GM12878 (cell line): Measurements from ENCODE around the gene ELL2. TPM values are rescaled to one million over a fixed set of nuclear protein-coding genes. Genes with fewer than 3 reads are reported as not detected.

Source experiments
- ATAC-seq: fragments of 200-7000 bp; cut with Tn5 transposase; 3 replicates; pipeline ENCODE4 v1.9.1; 2020; ENCODE audit warnings: mild to moderate bottlenecking, moderate library complexity
- BruUV-seq: library from RNA; stranded (reverse); fragments of 400-500 nt; replicated peaks from 2 replicates; lab custom pipeline; 2021; lab: Mats Ljungman, UMichigan
- CTCF ChIA-PET: fragments of 300-600 bp; sonication (Branson Sonifier 250); formaldehyde crosslinking; extraction: SDS; loops from one replicate; lab custom pipeline; 2021; ENCODE audit warnings: inconsistent platforms; lab: Yijun Ruan, JAX
- POLR2A ChIA-PET: fragments of 350-600 bp; formaldehyde crosslinking; extraction: SDS; loops from one replicate; lab custom pipeline; 2021; ENCODE audit warnings: inconsistent platforms; lab: Charles Lee
- RAD21 ChIA-PET: fragments of 300-600 bp; sonication (Branson Sonifier 250); formaldehyde crosslinking; loops from one replicate; lab custom pipeline; 2023; ENCODE audit warnings: antibody characterized with exemption; ENCODE audit not compliant: unreplicated experiment; lab: Charles Lee
- SMC1A ChIA-PET: fragments of 300-600 bp; sonication (Branson Sonifier 250); formaldehyde crosslinking; loops from one replicate; lab custom pipeline; 2023; ENCODE audit not compliant: unreplicated experiment, uncharacterized antibody; lab: Charles Lee
- DNase-seq: peaks from one replicate; pipeline ENCODE4 v3.0.0-alpha.2; 2011; ENCODE audit warnings: low read depth, low spot score
- FAIRE-seq: peaks from 3 replicates; lab custom pipeline; 2011; peaks lifted over from hg19 to GRCh38; lab: Jason Lieb, UNC
- H2AFZ ChIP-seq: 2 replicates; pipeline ENCODE4 v1.6.0; 2011; ENCODE audit warnings: low read depth, low read length, control low read depth; ENCODE audit not compliant: control insufficient read depth
- H3K27ac ChIP-seq: 2 replicates; pipeline ENCODE4 v1.5.1; 2011; ENCODE audit warnings: control low read depth; ENCODE audit not compliant: control insufficient read depth, insufficient read depth
- H3K27me3 ChIP-seq, 2 experiments: replicated peaks in 1 of 2; 2 replicates each; pipeline versions ENCODE4 v1.6.0 to v1.6.1; 2011; ENCODE audit warnings: low read length in 1 of 2; ENCODE audit not compliant: control insufficient read depth in 2 of 2, insufficient read depth in 2 of 2
- H3K36me3 ChIP-seq, 2 experiments: 2 replicates each; pipeline ENCODE4 v1.5.1; 2011; ENCODE audit warnings: low read length in 1 of 2; ENCODE audit not compliant: control insufficient read depth in 2 of 2, insufficient read depth in 2 of 2
- H3K4me1 ChIP-seq: 2 replicates; pipeline ENCODE4 v1.6.1; 2011; ENCODE audit warnings: mild to moderate bottlenecking, low read length, moderate library complexity, mixed read lengths; ENCODE audit not compliant: control insufficient read depth, insufficient read depth
- H3K4me2 ChIP-seq: 2 replicates; pipeline ENCODE4 v1.6.0; 2011; ENCODE audit warnings: control low read depth; ENCODE audit not compliant: control insufficient read depth, insufficient read depth
- H3K4me3 ChIP-seq: fragments of 200-600 bp; sonication (generic); 2 replicates; pipeline ENCODE4 v1.5.1; 2016
- H3K79me2 ChIP-seq: 2 replicates; pipeline ENCODE4 v1.6.0; 2011; ENCODE audit warnings: low read length; ENCODE audit not compliant: control insufficient read depth, insufficient read depth
- H3K9ac ChIP-seq: 2 replicates; pipeline ENCODE4 v1.8.0; 2011; ENCODE audit warnings: low read length, control low read depth, mixed read lengths; ENCODE audit not compliant: control insufficient read depth, insufficient read depth
- H3K9me3 ChIP-seq: replicated peaks from 3 replicates; pipeline ENCODE4 v1.5.1; 2011; ENCODE audit warnings: mild to moderate bottlenecking, low read length; ENCODE audit not compliant: control insufficient read depth, insufficient read depth
- H4K20me1 ChIP-seq: 2 replicates; pipeline ENCODE4 v1.6.0; 2011; ENCODE audit not compliant: control insufficient read depth, insufficient read depth
- RAD21 ChIP-seq: IDR thresholded peaks from 2 replicates; pipeline ENCODE4 v1.6.1; 2011; ENCODE audit warnings: mild to moderate bottlenecking, low read depth, low read length, moderate library complexity; ENCODE audit not compliant: insufficient read depth
- SUPT20H ChIP-seq: IDR thresholded peaks from 2 replicates; pipeline ENCODE4 v1.6.1; 2011; ENCODE audit warnings: low read depth, mild to moderate bottlenecking, low read length, moderate library complexity, borderline replicate concordance; ENCODE audit not compliant: control insufficient read depth
- TCF12 ChIP-seq: IDR thresholded peaks from 2 replicates; pipeline ENCODE4 v1.6.1; 2011; ENCODE audit warnings: low read depth, mild to moderate bottlenecking, low read length
- WGBS: methylation state at CpG from one replicate; pipeline ENCODE4 v1.1.6; 2016; ENCODE audit warnings: low lambda C conversion rate; ENCODE audit not compliant: insufficient replicate concordance, insufficient coverage; ENCODE audit errors: missing lambda C conversion rate; 5-methylcytosine and 5-hydroxymethylcytosine counted together
- in situ Hi-C: fragments of 300-500 bp; cut with MboI; formaldehyde crosslinking; loops from 9 replicates; pipeline ENCODE4 v1.14.3; 2018; ENCODE audit warnings: mixed read lengths
- intact Hi-C: fragments of 100-400 bp; cut with micrococcal nuclease; formaldehyde crosslinking; loops from one replicate; pipeline ENCODE4 v1.14.2; 2022; ENCODE audit not compliant: unreplicated experiment
- polyA plus RNA-seq, 11 experiments: library from polyadenylated mRNA; depleted of rRNA in 4 of 11; unstranded in 6 of 11; stranded (reverse) in 5 of 11; fragments of >200 nt; fragmentation: Nextera tagmentation in 4 of 11; fragmentation: Illumina TruSeq in 1 of 11; extraction: Ambion mirVana in 4 of 11; extraction: Trizol in 1 of 11; gene quantifications; 1 replicate in 1 of 11; 2 replicates in 10 of 11; pipeline versions ENCODE4 v1.2.1 to v1.2.3, GENCODE V29; 2011 to 2016; ENCODE audit warnings: inconsistent platforms in 2 of 11, missing spikeins in 2 of 11, low read depth in 1 of 11
- total RNA-seq, 4 experiments: library from RNA; depleted of rRNA in 3 of 4; stranded (reverse); fragments of >200 nt in 3 of 4; fragmentation: Illumina TruSeq in 1 of 4; extraction: Trizol in 1 of 4; gene quantifications; 2 replicates each; pipeline versions ENCODE4 v1.2.1 to v1.2.3, GENCODE V29; 2013 to 2021
- TF ChIP-seq, protein P1 (sequence below): IDR thresholded peaks from 2 replicates; pipeline ENCODE4 v1.6.1; 2011; ENCODE audit warnings: low read depth, low read length, improper control_type of control experiment, borderline replicate concordance
- TF ChIP-seq, protein P2 (sequence below): IDR thresholded peaks from 2 replicates; pipeline ENCODE4 v1.6.1; 2012; ENCODE audit warnings: low read depth, low read length, improper control_type of control experiment

The ELL2 gene
- total and polyA plus RNA-seq, 10 of the 15 experiments (the other 5 are each of a cell fraction or from before 2014, with no cell fraction given), result 24.2 to 91.4 (median 57.4) TPM

DNA sequence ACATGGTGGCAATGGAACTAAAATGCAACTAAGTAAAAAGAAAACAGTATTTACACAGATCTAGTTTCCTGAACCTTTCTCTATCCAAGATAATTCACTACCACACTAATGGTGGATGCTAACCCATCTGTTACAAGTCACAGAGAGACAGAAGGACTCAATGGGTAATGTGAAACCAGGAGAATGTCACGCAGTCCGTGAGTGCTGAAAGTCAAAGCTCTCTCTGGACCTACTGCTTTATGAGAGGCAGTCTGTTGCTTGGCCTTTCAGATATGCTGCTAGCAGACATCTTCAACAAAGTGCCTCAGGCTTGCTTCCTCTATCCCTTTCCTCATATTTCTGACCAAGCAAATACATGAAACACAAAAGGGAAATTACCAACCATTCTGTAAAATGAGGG is 70.2 kb downstream of the ELL2 start:
- no peak for DNase-seq
- 100% methylated on average over 2 of the region's 2 CpGs for WGBS
- BruUV-seq, result no TSS peak
- no peak overlapping the region for H3K9ac ChIP-seq
- H3K9me3 ChIP-seq, result no peaks in the 10 kb centered on the region
- ATAC-seq, result no peak
- H3K27ac ChIP-seq, result no peak overlapping the region
- in situ Hi-C loops, result no loop called here
- ChIA-PET SMC1A (interaction anchor here (0.9 to 4.2 kb wide), 9 partner anchors 12 to 450 kb away, joined by 3 to 55 read pairs (median 5); no protein-coding TSS in a partner anchor), CTCF (interaction anchor here (0.7 to 5.1 kb wide), 7 partner anchors 7 to 445 kb away, joined by 3 to 87 read pairs (median 4); no protein-coding TSS in a partner anchor), RAD21 (interaction anchor here (0.9 to 3.8 kb wide), 3 partner anchors 13 to 444 kb away, joined by 4 to 20 read pairs (median 6); no protein-coding TSS in a partner anchor), POLR2A (interaction anchor here (1.0 kb wide), 1 partner anchor 10 kb away, joined by 3 read pairs; no protein-coding TSS in a partner anchor)
- intact Hi-C loops, result no loop called here
- peaks cover 2 to 22% of the 10 kb centered on the region in 2 experiments for H3K36me3 ChIP-seq
- H3K4me2 ChIP-seq, result no peak overlapping the region
- H2AFZ ChIP-seq, result no peak overlapping the region
- no peaks in the 10 kb centered on the region for H3K79me2 ChIP-seq
- FAIRE-seq, result no peak
- no peaks in the 10 kb centered on the region for H3K4me1 ChIP-seq
- no peaks in the 10 kb centered on the region for H3K27me3 ChIP-seq
- TF ChIP-seq RAD21, result no peak
- TF ChIP-seq, protein P1, sequence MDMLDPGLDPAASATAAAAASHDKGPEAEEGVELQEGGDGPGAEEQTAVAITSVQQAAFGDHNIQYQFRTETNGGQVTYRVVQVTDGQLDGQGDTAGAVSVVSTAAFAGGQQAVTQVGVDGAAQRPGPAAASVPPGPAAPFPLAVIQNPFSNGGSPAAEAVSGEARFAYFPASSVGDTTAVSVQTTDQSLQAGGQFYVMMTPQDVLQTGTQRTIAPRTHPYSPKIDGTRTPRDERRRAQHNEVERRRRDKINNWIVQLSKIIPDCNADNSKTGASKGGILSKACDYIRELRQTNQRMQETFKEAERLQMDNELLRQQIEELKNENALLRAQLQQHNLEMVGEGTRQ, result no peak
- no peak for TF ChIP-seq SUPT20H
- TF ChIP-seq, protein P2, sequence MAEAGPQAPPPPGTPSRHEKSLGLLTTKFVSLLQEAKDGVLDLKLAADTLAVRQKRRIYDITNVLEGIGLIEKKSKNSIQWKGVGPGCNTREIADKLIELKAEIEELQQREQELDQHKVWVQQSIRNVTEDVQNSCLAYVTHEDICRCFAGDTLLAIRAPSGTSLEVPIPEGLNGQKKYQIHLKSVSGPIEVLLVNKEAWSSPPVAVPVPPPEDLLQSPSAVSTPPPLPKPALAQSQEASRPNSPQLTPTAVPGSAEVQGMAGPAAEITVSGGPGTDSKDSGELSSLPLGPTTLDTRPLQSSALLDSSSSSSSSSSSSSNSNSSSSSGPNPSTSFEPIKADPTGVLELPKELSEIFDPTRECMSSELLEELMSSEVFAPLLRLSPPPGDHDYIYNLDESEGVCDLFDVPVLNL, result no peak
- TF ChIP-seq TCF12, result no peak
- no peak overlapping the region for H3K4me3 ChIP-seq
- H4K20me1 ChIP-seq, result no peaks in the 10 kb centered on the region
